Measurements from ENCODE around the gene BMP5.

Gene BMP5

DNA sequence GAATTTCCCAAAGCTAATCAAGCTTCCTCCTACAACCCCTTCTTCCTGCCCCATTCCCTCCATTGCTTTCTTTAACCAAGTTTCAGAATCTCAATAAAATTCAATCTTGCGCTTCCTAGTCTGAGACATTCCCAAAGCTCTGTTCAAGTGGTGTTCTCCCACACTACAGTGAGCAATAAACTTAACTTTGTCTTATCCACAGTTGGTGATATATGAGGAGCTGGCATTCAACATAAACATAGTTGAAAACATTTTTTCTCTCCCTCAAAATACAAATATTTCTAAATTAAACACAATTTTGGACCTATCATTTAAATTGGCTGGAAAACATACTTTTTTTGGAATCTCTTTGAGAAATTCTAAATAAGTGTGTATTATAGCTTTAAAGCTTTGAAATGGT, 166.7 kb downstream of the BMP5 start:
- no peak for DNase-seq (ENCODE audit: low read depth)

- no peak for DNase-seq (ENCODE audit: low read depth)
Measured at GRCh38 chr6:55705451-55706440, 169.6 kb downstream of the BMP5 start.

GRCh38 chr6:55704421-55704820, 171.0 kb downstream of the BMP5 start:
- DNase-seq (ENCODE audit: low read depth), result no peak
